Transverse colon (tissue), 4 donors: ENCODE results near the gene MCTP2. TPM values are rescaled to one million over a fixed set of nuclear protein-coding genes. Genes with fewer than 3 reads are reported as not detected.

ENCODE experiments used
- DNase-seq: peaks from one replicate; pipeline ENCODE4 v3.0.0-alpha.2; 2019
- H3K27ac ChIP-seq, 4 donors: fragments of 200-600 bp; sonication (generic); 2 replicates each; pipeline ENCODE4 v1.5.1; 2016 to 2018; ENCODE audit warnings: inconsistent platforms in 4 of 4
- H3K27me3 ChIP-seq: fragments of 200-600 bp; sonication (generic); 2 replicates; pipeline ENCODE4 v1.5.1; 2017; ENCODE audit warnings: inconsistent platforms
- H3K36me3 ChIP-seq, 4 donors: fragments of 200-600 bp; sonication (generic); 2 replicates each; pipeline ENCODE4 v1.5.1; 2017 to 2019; ENCODE audit warnings: inconsistent platforms in 4 of 4
- H3K4me1 ChIP-seq, 4 donors: fragments of 200-600 bp; sonication (generic); 2 replicates each; pipeline ENCODE4 v1.5.1; 2017 to 2020; ENCODE audit warnings: inconsistent platforms in 4 of 4
- H3K4me3 ChIP-seq, 4 donors: fragments of 200-600 bp; sonication (generic); 1 replicate in 1 of 4; 2 replicates in 3 of 4; pipeline versions ENCODE4 v1.5.1 to v1.6.1; 2017 to 2019; ENCODE audit warnings: inconsistent platforms in 4 of 4
- H3K9me3 ChIP-seq, 2 donors: fragments of 200-600 bp; sonication (generic); 2 replicates each; pipeline ENCODE4 v1.5.1; 2017 to 2019; ENCODE audit warnings: inconsistent platforms in 2 of 2
- CTCF ChIP-seq, 5 experiments: fragments of 200-600 bp in 3 of 5; fragments of 450-650 bp in 2 of 5; sonication (generic) in 3 of 5; IDR thresholded peaks; 1 replicate in 2 of 5; 2 replicates in 3 of 5; pipeline ENCODE4 v1.5.1; 2016 to 2017; ENCODE audit warnings: antibody characterized with exemption in 5 of 5, inconsistent platforms in 3 of 5, mild to moderate bottlenecking in 2 of 5, moderate library complexity in 1 of 5
- EP300 ChIP-seq: sonication (generic); formaldehyde crosslinking; IDR thresholded peaks from one replicate; pipeline ENCODE4 v1.6.1; 2017; ENCODE audit warnings: antibody characterized with exemption, low read depth
- POLR2A ChIP-seq: fragments of 450-650 bp; IDR thresholded peaks from one replicate; pipeline ENCODE4 v1.6.1; 2016; ENCODE audit warnings: antibody characterized with exemption, mild to moderate bottlenecking, moderate library complexity
- POLR2AphosphoS5 ChIP-seq, 3 donors: sonication (generic); formaldehyde crosslinking; IDR thresholded peaks; one replicate each; pipeline ENCODE4 v1.6.1; 2016; ENCODE audit warnings: antibody characterized with exemption in 3 of 3
- WGBS, 2 donors: methylation state at CpG; one replicate each; pipeline ENCODE4 v1.1.5; 2018; ENCODE audit warnings: low coverage in 1 of 2; 5-methylcytosine and 5-hydroxymethylcytosine counted together
- in situ Hi-C, 4 donors: fragments of 200-750 bp; cut with MboI; loops; one replicate each; pipeline versions ENCODE4 v1.15.0 to v1.15.1; 2017; ENCODE audit warnings: low sequenced_read_pairs in 3 of 4, low pct_ligation_motif_present in 1 of 4, low pct_unique_long_range_greater_than_20kb in 1 of 4
- intact Hi-C: fragments of 100-400 bp; cut with DNase I; formaldehyde crosslinking; loops from one replicate; pipeline ENCODE4 v1.15.1; 2023; ENCODE audit warnings: low total_unique reads
- total RNA-seq, 4 donors: library from RNA; depleted of rRNA; stranded (reverse); fragments of >200 nt; gene quantifications; one replicate each; pipeline ENCODE4 v1.1.0, GENCODE V29; 2016

MCTP2 gene
- total RNA-seq, 4 donors from 2014 or later = 108 to 409 (median 144) TPM

GRCh38 chr15:94478763-94479162 lies 247.4 kb downstream of the MCTP2 start:
- WGBS, 2 donors = 81 to 93% methylated on average over 6 to 8 of the region's 8 CpGs
- DNase-seq = no peak
- Histone ChIP-seq H3K9me3 (no peaks in the 10 kb centered on the region), H3K36me3 (peaks cover 0 to 16% (median 7%) of the 10 kb centered on the region in 4 donors), H3K27me3 (no peaks in the 10 kb centered on the region), H3K4me1 (no peaks in the 10 kb centered on the region), H3K27ac (no peak overlapping the region), H3K4me3 (no peak overlapping the region)
- intact Hi-C loops = no loop called here
- no peak for TF ChIP-seq POLR2AphosphoS5 (IDR thresholded peaks at IDR 0.05)
- no peak for TF ChIP-seq POLR2A
- no peak for TF ChIP-seq CTCF (IDR thresholded peaks at IDR 0.05)
- TF ChIP-seq EP300 = no peak
- in situ Hi-C loops = no loop called here

- Histone ChIP-seq H3K4me1 (no peaks in the 10 kb centered on the region), H3K27me3 (no peaks in the 10 kb centered on the region), H3K4me3 (no peak overlapping the region), H3K27ac (no peak overlapping the region), H3K9me3 (no peaks in the 10 kb centered on the region), H3K36me3 (peaks cover 0 to 16% (median 7%) of the 10 kb centered on the region in 4 donors)
- WGBS, 2 donors = 24 to 42% methylated on average over 4 of the region's 4 CpGs
- intact Hi-C loops (no loop called here), in situ Hi-C loops (no loop called here)
- no peak for TF ChIP-seq CTCF (IDR thresholded peaks at IDR 0.05)
- no peak for TF ChIP-seq POLR2A
- no peak for TF ChIP-seq EP300
- TF ChIP-seq POLR2AphosphoS5 (IDR thresholded peaks at IDR 0.05) = no peak
- no peak for DNase-seq
These were observed 249.0 kb downstream of the MCTP2 start for GRCh38 chr15:94480289-94480834.

- H3K4me1 ChIP-seq = no peaks in the 10 kb centered on the region
- H3K36me3 ChIP-seq = no peaks in the 10 kb centered on the region
- in situ Hi-C loops = no loop called here
- WGBS, 2 donors = 79% methylated on average over 3 of the region's 3 CpGs; no CpG with 5 or more reads in 1 of the 2 donors
- intact Hi-C loops = no loop called here
- no peak overlapping the region for H3K4me3 ChIP-seq
- no peak overlapping the region for H3K27ac ChIP-seq
- TF ChIP-seq POLR2AphosphoS5 (IDR thresholded peaks at IDR 0.05) (no peak), CTCF (IDR thresholded peaks at IDR 0.05) (no peak), POLR2A (no peak), EP300 (no peak)
- H3K27me3 ChIP-seq = no peaks in the 10 kb centered on the region
- no peaks in the 10 kb centered on the region for H3K9me3 ChIP-seq
- no peak for DNase-seq
These were observed 253.9 kb downstream of the MCTP2 start for GRCh38 chr15:94485148-94485719.

- WGBS, 2 donors = 33 to 34% methylated on average over 1 of the region's 1 CpG
- intact Hi-C loops (no loop called here), in situ Hi-C loops (no loop called here)
- no peak overlapping the region for H3K4me3 ChIP-seq
- no peaks in the 10 kb centered on the region for H3K9me3 ChIP-seq
- no peaks in the 10 kb centered on the region for H3K36me3 ChIP-seq
- DNase-seq = no peak
- TF ChIP-seq POLR2AphosphoS5 (IDR thresholded peaks at IDR 0.05) (no peak), EP300 (no peak), POLR2A (no peak), CTCF (IDR thresholded peaks at IDR 0.05) (no peak)
- no peak overlapping the region for H3K27ac ChIP-seq
- no peaks in the 10 kb centered on the region for H3K4me1 ChIP-seq
- H3K27me3 ChIP-seq = no peaks in the 10 kb centered on the region
These were observed 256.3 kb downstream of the MCTP2 start for GRCh38 chr15:94487635-94488034.
